ENCODE data around the gene TCEA2.

Gene TCEA2

GRCh38 chr20:64062596-64063388, at the start of gene TCEA2:
Gene TCEA2 (plus strand): TSS chr20:64063198. CDS start chr20:64063313, 115 bp downstream.
- peak; percentile 44 to 99 (median 94) for DNase-seq

DNA sequence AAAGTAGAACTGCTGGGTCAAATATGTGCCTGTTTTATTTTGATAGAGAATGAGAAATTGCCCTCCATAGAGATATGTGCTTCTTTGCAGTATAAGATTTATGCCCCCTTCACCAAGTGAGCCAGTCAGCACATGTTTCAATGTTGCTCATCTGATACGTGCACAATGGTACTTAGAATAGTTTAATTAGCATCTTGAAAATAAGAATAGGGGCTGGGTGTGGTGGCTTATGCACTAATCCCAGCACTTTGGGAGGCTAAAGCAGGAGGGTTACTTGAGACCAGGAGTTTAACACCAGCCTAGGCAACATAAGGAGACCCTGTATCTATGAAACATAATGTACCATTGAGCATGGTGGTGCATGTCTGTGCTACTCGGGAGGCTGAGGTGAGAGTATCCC, 47.4 kb upstream of the TCEA2 start:
- no peak for DNase-seq

- no peak for DNase-seq
Measured at GRCh38 chr20:64021124-64021975, 41.6 kb upstream of the TCEA2 start.

DNA sequence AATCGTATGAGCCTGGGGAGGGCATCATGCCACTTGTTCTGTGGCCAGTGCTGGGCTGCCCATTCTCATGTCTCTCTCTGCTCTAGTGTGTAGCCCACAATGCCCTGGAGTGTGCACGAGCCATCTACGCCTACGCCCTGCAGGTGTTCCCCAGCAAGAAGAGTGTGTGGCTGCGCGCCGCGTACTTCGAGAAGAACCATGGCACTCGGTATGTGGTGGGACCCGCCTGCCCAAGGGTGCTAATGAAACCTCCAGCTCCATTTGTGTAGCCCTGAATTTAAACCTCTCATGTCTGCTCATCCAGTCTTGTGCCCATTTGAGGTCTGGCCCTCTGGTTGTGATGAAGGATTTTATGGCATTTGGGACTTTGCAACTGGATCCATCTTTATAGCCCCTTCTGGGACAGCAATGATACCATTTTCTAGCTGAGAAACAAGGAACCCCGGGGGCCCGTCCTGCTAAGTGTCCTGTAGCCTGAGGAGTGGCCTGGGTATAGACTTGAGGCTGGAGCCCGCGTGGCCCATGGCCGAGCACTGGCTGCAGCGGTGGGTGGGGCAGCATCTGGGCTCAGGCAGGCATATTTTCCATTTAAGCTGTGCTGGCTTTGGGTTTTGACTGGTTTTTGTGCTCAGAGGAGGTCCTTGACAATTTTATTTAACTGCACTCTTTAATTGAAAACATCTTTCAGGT, 40.2 kb upstream of the TCEA2 start:
- DNase-seq: no peak

DNA sequence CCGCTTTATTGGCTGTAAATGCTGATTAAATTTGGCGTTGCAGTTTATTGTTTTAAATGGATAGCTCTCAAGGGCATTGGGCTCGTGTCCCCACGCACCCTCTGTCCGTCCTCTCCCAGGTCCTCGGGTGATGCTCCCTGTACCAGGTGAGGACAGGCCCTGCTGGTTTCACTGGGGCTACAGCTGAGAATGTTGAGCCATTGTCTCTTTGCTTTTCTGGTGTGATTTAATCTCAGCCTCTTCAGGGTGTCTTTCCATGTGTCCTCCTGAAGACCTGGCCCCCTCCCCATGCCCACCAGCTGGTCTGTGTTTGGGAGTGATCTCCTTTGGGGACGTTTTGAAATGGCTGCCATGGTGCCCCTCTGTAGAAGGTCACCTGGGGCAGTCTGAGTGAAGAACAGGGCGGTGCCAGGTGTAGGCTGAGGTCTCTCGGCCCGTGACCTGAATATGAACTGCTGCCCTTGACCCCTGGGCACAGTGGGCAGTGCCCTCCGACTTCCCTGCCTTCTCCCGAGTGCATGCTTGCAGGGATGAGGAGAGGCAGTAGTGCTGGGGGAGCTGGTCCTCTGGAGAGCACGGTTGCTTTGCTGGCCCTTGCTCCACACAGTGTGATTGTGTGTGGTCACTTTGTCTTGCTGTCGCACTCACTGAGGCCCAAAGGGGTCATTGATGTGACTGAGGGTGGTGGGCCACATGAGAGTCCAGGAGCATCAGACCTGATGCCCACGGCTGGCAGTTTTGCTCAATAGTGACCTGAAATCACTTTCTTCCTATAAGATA, 39.4 kb upstream of the TCEA2 start:
- DNase-seq: no peak

GRCh38 chr20:64024141-64024990, 38.6 kb upstream of the TCEA2 start:
- no peak for DNase-seq

DNA sequence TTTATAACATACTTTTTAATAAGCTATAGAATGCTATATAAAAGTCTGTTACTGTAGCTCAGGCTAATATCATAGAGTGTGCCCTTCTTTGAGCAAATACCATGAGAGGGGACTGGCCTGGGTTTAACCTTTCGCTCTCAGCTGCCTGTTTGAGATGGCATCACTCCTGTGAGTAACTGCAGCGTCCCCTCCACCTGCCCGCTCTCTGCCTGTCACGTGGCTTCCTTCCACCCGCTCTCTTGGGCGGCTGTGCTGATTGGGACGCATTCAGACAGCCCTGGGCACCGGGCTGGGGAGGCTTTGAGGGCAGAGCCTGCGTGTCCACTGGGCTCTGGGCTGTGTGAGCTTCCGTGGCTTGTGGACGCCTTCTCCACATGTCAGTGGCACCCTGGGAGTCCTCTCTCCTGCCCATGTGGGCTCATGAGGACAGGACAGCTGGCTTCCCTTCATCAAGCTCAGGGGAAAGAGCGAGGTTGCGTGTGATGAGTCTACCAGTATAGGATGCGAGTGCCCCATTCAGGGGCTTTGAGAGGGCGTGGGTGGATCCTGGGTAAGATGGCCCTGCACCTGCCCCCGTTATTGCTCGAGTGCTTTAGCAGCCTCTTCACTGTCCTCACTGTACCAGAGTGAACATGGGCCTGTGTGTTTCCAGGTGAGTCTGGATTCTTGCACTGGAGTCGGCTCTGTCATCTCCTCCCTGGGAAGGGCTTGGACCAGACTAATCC, 37.7 kb upstream of the TCEA2 start:
- DNase-seq: no peak

DNA sequence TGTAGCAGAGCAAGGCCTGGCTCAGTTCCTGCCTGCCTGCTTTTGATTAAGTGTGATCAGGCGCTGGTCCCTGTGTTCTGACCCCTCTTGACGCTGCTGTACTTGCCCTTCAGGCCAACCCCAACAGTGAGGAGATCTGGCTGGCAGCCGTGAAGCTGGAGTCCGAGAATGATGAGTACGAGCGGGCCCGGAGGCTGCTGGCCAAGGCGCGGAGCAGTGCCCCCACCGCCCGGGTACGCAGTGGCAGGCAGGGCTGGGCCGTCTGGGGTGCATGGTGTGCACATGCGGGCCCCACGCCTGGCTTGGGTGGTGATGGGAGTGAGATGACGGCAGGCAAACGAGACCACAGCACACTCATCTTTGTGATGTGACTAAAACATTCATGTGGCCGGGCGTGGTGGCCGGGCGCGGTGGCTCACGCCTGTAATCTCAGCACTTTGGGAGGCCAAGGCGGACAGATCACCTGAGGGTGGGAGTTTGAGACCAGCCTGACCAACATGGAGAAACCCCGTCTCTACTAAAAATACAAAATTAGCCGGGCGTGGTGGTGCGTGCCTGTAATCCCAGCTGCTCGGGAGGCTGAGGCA, 37.1 kb upstream of the TCEA2 start:
- DNase-seq: no peak

- DNase-seq: no peak
Measured at GRCh38 chr20:64027981-64028685, 34.9 kb upstream of the TCEA2 start.

DNA sequence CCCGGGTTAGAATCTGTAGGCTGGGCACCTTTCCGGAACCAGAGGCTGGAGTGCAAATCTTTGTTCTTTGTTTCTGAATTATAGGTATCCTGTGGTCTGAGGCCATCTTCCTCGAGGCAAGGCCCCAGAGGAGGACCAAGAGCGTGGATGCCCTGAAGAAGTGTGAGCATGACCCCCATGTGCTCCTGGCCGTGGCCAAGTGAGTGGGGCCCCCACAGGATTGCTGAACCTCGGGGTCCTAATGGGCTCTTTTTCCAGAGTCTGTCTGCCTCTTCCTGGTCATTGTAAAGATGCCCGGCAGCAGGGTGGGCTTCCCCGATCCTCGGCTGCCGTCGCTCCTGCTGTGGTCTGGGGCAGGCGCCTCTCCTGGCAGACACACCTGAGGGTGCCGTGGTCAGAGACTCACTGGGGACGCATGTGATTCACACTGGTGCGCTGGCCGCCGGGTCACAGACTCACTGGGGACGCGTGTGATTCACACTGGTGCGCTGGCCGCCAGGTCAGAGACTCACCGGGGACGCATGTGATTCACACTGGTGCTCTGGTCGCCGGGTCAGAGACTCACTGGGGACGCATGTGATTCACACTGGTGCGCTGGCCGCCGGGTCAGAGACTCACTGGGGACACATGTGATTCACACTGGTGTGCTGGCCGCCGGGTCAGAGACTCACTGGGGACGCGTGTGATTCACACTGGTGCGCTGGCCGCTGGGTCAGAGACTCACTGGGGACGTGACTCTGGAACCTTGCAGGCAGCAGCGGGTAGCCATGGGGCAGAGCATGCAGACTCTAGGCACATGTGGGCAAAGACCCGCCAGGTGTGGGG, 33.5 kb upstream of the TCEA2 start:
- no peak for DNase-seq

GRCh38 chr20:64030371-64031134, 32.4 kb upstream of the TCEA2 start:
- no peak for DNase-seq

GRCh38 chr20:64031822-64032314, 31.1 kb upstream of the TCEA2 start:
- DNase-seq: no peak

DNA sequence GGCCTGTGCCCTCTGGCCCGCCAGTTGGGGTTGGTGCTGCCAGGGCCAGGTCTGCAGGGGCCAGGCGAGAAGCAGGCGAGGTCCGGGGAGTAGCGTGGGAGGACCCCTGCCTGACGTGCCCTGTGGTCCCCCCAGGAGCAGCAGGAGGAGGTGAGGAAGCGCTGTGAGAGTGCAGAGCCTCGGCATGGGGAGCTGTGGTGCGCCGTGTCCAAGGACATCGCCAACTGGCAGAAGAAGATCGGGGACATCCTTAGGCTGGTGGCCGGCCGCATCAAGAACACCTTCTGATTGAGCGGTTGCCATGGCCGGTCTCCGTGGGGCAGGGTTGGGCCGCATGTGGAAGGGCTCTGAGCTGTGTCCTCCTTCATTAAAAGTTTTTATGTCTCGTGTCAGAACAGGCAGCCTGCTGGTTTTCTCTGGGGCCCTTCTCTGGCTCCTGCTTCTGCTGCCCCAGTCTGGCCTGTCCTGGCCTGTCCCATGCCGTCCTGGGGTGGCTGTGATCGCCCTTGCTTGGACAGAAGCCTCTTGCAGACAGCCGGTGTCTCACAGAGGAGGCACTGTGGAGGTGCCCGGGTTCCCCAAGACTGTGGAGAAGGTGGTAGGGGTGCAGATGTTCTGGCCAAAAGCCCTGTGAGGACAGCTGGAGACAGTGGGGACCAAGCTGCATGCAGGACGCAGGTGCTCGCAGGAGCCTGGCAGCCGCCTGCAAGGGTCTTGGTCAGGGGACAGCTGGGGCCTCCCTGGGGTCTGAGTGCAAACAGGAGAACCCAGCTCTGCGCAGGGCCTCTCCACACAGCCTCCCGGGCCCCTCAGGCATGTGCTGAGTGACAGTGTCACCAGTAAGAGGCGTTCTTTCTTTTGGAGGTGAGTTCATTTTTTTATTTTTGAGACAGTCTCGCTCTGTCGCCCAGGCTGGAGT, 30.0 kb upstream of the TCEA2 start:
- no peak for DNase-seq

DNA sequence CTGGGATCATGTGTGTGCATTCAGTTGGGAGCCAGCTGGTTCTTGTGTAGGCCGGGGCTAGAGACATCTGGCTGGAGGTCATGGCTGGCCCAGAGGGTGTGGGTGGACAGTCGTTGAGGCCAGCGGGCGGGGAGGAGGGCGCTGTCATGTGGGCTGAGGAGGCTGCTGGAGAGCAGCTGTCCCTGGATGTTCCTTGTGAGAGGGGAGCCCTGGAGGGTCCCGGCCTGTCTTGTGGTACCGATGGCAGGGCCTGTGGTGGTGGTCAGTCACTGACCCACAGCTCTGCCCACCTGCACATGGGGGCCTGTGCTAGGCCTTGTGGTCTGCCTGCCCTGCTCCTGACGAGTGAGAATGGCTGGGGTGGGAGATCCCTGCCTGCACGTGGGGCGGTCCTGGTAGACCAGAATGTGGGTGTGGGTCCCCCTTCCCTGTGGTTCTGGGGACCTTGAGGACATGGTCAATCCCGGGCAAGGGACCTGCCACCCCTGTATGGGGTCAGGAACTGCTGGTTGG, 29.0 kb upstream of the TCEA2 start:
- no peak for DNase-seq
